Astrocyte (in vitro differentiated cells and primary cell): Measurements from ENCODE around the gene CLEC14A.

ENCODE experiments used
- EZH2 ChIP-seq: IDR thresholded peaks from 2 replicates; pipeline ENCODE4 v1.6.1; 2012; ENCODE audit warnings: mild to moderate bottlenecking, low read length, inconsistent platforms; ENCODE audit not compliant: insufficient read depth
- TF ChIP-seq, protein P1 (sequence below): IDR thresholded peaks from 2 replicates; pipeline ENCODE4 v1.5.1; 2011; ENCODE audit warnings: low read depth, mild to moderate bottlenecking, inconsistent platforms, low read length, moderate library complexity; ENCODE audit not compliant: insufficient read depth

GRCh38 chr14:38257507-38257906 is 1.6 kb upstream of the CLEC14A start:
- TF ChIP-seq, protein P1, sequence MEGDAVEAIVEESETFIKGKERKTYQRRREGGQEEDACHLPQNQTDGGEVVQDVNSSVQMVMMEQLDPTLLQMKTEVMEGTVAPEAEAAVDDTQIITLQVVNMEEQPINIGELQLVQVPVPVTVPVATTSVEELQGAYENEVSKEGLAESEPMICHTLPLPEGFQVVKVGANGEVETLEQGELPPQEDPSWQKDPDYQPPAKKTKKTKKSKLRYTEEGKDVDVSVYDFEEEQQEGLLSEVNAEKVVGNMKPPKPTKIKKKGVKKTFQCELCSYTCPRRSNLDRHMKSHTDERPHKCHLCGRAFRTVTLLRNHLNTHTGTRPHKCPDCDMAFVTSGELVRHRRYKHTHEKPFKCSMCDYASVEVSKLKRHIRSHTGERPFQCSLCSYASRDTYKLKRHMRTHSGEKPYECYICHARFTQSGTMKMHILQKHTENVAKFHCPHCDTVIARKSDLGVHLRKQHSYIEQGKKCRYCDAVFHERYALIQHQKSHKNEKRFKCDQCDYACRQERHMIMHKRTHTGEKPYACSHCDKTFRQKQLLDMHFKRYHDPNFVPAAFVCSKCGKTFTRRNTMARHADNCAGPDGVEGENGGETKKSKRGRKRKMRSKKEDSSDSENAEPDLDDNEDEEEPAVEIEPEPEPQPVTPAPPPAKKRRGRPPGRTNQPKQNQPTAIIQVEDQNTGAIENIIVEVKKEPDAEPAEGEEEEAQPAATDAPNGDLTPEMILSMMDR, result no peak
- no peak for TF ChIP-seq EZH2
